Heart right ventricle (tissue), 16 donors: ENCODE data around the gene CCR5. TPM values are rescaled to one million over a fixed set of nuclear protein-coding genes. Genes with fewer than 3 reads are reported as not detected.

Experiments
- ATAC-seq, 8 donors: fragments of 200-7000 bp; cut with Tn5 transposase; one replicate each; pipeline ENCODE4 v1.9.1; 2020; ENCODE audit warnings: mild to moderate bottlenecking in 8 of 8, moderate library complexity in 8 of 8, moderate number of reproducible peaks in 1 of 8
- DNase-seq, 2 donors: peaks; one replicate each; pipeline ENCODE4 v3.0.0-alpha.2; 2020
- H3K27ac ChIP-seq, 10 donors: fragments of 200-600 bp; sonication (generic) in 2 of 10; one replicate each; pipeline versions ENCODE4 v1.5.0 to v1.8.0; 2020 to 2022; ENCODE audit warnings: mild to moderate bottlenecking in 3 of 10
- H3K27me3 ChIP-seq, 7 donors: fragments of 200-600 bp; one replicate each; pipeline ENCODE4 v1.8.0; 2021 to 2022; ENCODE audit warnings: mild to moderate bottlenecking in 2 of 7
- H3K36me3 ChIP-seq, 9 donors: fragments of 200-600 bp; sonication (generic) in 1 of 9; one replicate each; pipeline versions ENCODE4 v1.5.0 to v1.8.0; 2020 to 2022; ENCODE audit warnings: mild to moderate bottlenecking in 2 of 9
- H3K4me1 ChIP-seq, 9 donors: fragments of 200-600 bp; sonication (generic) in 1 of 9; one replicate each; pipeline versions ENCODE4 v1.5.0 to v1.8.0; 2020 to 2022; ENCODE audit warnings: mild to moderate bottlenecking in 4 of 9
- H3K4me3 ChIP-seq, 10 donors: fragments of 200-600 bp; sonication (generic) in 2 of 10; one replicate each; pipeline versions ENCODE4 v1.5.0 to v1.8.0; 2020 to 2022; ENCODE audit warnings: mild to moderate bottlenecking in 7 of 10, moderate library complexity in 2 of 10
- H3K9me3 ChIP-seq, 11 donors: fragments of 200-600 bp in 10 of 11; sonication (generic) in 2 of 11; one replicate each; pipeline versions ENCODE4 v1.5.0 to v1.8.0; 2013 to 2022; ENCODE audit warnings: mild to moderate bottlenecking in 2 of 11, control low read depth in 1 of 11, moderate library complexity in 1 of 11
- WGBS, 2 donors: extraction: QIAGEN DNeasy Blood & Tissue Kit; methylation state at CpG; one replicate each; pipeline ENCODE4 v1.1.7; 2013; ENCODE audit warnings: inconsistent platforms in 1 of 2; 5-methylcytosine and 5-hydroxymethylcytosine counted together
- intact Hi-C, 10 donors: fragments of 100-400 bp; cut with DNase I; formaldehyde crosslinking; loops; one replicate each; pipeline versions ENCODE4 v1.11.1 to v1.14.2; 2022
- polyA plus RNA-seq, 2 donors: library from polyadenylated mRNA; stranded (reverse); fragments of 200-250 nt; gene quantifications; one replicate each; pipeline ENCODE4 v1.2.3, GENCODE V29; 2013
- total RNA-seq, 10 donors: library from RNA; stranded (reverse); fragmentation: NEBNext Ultra II Directional in 3 of 10; extraction: Animal tissue kit (Norgen Biotek cat#: 25700) in 3 of 10; gene quantifications; one replicate each; pipeline versions ENCODE4 v1.2.1 to v1.2.4, GENCODE V29; 2021 to 2023
- TF ChIP-seq, protein P1 (sequence below), 9 donors: fragments of 200-600 bp; sonication (generic) in 2 of 9; IDR thresholded peaks; one replicate each; pipeline versions ENCODE4 v1.5.0 to v1.8.0; 2021 to 2022; ENCODE audit warnings: antibody characterized with exemption in 9 of 9, mild to moderate bottlenecking in 5 of 9, moderate library complexity in 1 of 9
- donor health status: Arrhythmogenic right ventricular cardiomyopathy.
- donor health status: ischemic (EF 13 %, LVEDD 7.1; RV severe dilation, severe dysfunction).
- donor health status: healthy with polysubstance abuse.
- donor health status: DM: no; HTN: yes; CAD: no.
- donor health status: DM: no; HTN: no; CAD: no.
- donor health status: ischemic (EF 25% LVEDD 6.9; RV normal size, moderate dysfunction).
- donor health status: ischemic (EF 25% LVEDD 5.7; RV mildly dilated, moderate dysfunction).
- donor health status: healthy.
- donor health status: DM: yes; HTN: yes; CAD: no.
- donor health status: Ischemic cardiomyopathy.
- donor health status: ischemic (EF 35%, LVEDD 5.7; RV mildly dilated, moderate dysfunction).
- donor health status: nonischemic (EF 11% LVEDD 7.7; RV severe dilation, severe dysfunction).
- donor health status: DM: yes; HTN: yes; CAD: no.
- donor health status: PGD.
- donor health status: ischemic (EF 29% LVEDD 5.4; RV normal size, mild dysfunction).
- donor health status: nonischemic (EF 23%, LVEDD 6.1; RV moderate dilation, normal function).

The CCR5 gene
- total and polyA plus RNA-seq, 12 donors: 0.17 to 7.2 (median 0.37) TPM

GRCh38 chr3:46378426-46378942 is 7.7 kb downstream of the CCR5 start:
- H3K27me3 ChIP-seq: peaks cover 0 to 17% (median 0%) of the 10 kb centered on the region in 7 donors
- H3K27ac ChIP-seq: no peak overlapping the region
- peaks cover 0 to 23% (median 5%) of the 10 kb centered on the region in 9 donors for H3K4me1 ChIP-seq
- DNase-seq: peak; percentile 57 to 66
- ATAC-seq: peak in 3 of 8 donors; percentile 52 to 73 (median 67)
- TF ChIP-seq, protein P1, sequence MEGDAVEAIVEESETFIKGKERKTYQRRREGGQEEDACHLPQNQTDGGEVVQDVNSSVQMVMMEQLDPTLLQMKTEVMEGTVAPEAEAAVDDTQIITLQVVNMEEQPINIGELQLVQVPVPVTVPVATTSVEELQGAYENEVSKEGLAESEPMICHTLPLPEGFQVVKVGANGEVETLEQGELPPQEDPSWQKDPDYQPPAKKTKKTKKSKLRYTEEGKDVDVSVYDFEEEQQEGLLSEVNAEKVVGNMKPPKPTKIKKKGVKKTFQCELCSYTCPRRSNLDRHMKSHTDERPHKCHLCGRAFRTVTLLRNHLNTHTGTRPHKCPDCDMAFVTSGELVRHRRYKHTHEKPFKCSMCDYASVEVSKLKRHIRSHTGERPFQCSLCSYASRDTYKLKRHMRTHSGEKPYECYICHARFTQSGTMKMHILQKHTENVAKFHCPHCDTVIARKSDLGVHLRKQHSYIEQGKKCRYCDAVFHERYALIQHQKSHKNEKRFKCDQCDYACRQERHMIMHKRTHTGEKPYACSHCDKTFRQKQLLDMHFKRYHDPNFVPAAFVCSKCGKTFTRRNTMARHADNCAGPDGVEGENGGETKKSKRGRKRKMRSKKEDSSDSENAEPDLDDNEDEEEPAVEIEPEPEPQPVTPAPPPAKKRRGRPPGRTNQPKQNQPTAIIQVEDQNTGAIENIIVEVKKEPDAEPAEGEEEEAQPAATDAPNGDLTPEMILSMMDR (IDR thresholded peaks at IDR 0.05): peak; percentile 29 to 72 (median 59)
- H3K4me3 ChIP-seq: no peak overlapping the region
- 45 to 49% methylated on average over 8 of the region's 8 CpGs for WGBS, 2 donors
- no peaks in the 10 kb centered on the region for H3K9me3 ChIP-seq
- intact Hi-C loops: loop anchor here in 7 of 10 donors (2.0 to 10.0 kb wide), 6 partner anchors 102 to 444 kb away; no protein-coding TSS in a partner anchor
- no peaks in the 10 kb centered on the region for H3K36me3 ChIP-seq

- TF ChIP-seq, protein P1 (IDR thresholded peaks at IDR 0.05): no peak
- Histone ChIP-seq H3K4me1 (peaks cover 0 to 32% (median 5%) of the 10 kb centered on the region in 9 donors), H3K27me3 (peaks cover 0 to 10% (median 0%) of the 10 kb centered on the region in 7 donors), H3K36me3 (no peaks in the 10 kb centered on the region), H3K9me3 (no peaks in the 10 kb centered on the region), H3K27ac (peak overlapping the region in 3 of 10 donors; percentile 43 to 75 (median 55)), H3K4me3 (no peak overlapping the region)
- intact Hi-C loops: no loop called here
- DNase-seq (no peak), ATAC-seq (no peak)
- WGBS, 2 donors: 81 to 82% methylated on average over 8 of the region's 8 CpGs
Measured at GRCh38 chr3:46380471-46381221, 9.9 kb downstream of the CCR5 start.

GRCh38 chr3:46381625-46382024 is 10.9 kb downstream of the CCR5 start:
- Histone ChIP-seq H3K36me3 (no peaks in the 10 kb centered on the region), H3K4me1 (peaks cover 0 to 41% (median 5%) of the 10 kb centered on the region in 9 donors), H3K4me3 (no peak overlapping the region), H3K27me3 (peaks cover 0 to 10% (median 0%) of the 10 kb centered on the region in 7 donors), H3K27ac (no peak overlapping the region), H3K9me3 (no peaks in the 10 kb centered on the region)
- DNase-seq (no peak), ATAC-seq (no peak)
- intact Hi-C loops: no loop called here
- 57 to 60% methylated on average over 3 of the region's 3 CpGs for WGBS, 2 donors
- TF ChIP-seq, protein P1 (IDR thresholded peaks at IDR 0.05): no peak

DNA sequence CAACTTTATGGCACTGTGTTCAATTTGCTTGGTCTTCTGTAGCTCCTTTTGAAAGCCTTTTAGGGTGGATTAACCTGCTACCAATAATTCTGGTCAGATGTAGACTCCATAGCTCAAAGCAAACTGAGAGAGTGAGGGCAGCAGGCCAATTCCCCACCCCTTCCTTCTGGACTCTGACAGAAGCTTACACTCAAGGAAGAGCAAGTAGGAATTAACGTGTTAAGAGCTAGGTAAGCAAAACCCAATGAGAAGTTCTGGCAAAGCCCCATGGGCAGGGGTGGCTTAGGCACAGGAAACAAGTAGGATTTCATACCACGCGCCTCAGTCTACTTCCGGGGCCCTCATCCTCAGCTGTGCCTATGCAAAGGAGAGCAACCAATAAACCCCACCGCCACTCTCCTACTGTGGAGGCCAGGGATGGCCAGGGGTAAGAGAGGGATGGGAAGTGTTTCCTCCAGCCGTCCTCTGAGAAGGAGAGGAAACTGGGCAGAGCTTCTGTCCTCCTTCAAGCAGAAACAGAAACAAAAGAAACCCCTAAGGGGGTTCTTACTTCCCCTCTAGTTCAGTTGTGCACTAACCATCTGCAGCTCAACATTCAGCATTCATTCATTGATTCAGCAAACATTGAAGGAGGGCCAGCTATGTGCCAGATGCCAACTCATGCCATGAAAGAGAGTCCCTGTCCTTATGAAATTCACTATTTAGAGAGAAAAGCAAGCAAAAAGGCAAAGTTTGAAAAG is 12.6 kb downstream of the CCR5 start:
- Histone ChIP-seq H3K4me3 (no peak overlapping the region), H3K4me1 (peaks cover 0 to 41% (median 5%) of the 10 kb centered on the region in 9 donors), H3K9me3 (no peaks in the 10 kb centered on the region), H3K36me3 (no peaks in the 10 kb centered on the region), H3K27ac (peak overlapping the region in 1 of 10 donors; percentile 36), H3K27me3 (peaks cover 0 to 10% (median 0%) of the 10 kb centered on the region in 7 donors)
- intact Hi-C loops: no loop called here
- ATAC-seq (peak in 3 of 8 donors; percentile 7 to 50 (median 35)), DNase-seq (no peak)
- TF ChIP-seq, protein P1 (IDR thresholded peaks at IDR 0.05): no peak
- WGBS, 2 donors: 55 to 56% methylated on average over 6 of the region's 6 CpGs
